ENCODE measurements around the gene DGKB. TPM values are rescaled to one million over a fixed set of nuclear protein-coding genes. Genes with fewer than 3 reads are reported as not detected.

DGKB gene
- total RNA-seq, 1 experiment from 2014 or later, result not detected

DNA sequence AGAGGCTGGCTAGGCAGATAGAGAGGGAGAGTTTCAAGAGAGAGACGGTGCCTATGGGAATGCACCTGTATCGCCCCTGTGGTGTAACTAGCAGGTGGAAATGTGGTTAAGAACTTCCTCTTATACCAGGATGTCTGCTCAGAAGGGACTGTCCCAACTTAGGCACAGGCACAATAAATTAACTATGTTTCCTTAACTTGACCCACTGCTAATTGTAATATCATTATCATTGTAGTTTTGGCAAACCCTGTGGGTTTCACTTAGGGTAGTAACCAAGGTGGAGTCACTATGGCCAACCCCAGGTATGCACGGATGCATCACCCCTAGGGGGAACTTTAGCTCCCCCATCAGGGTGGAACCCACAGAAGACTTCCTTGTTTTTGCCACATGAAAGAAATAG is 455.7 kb downstream of the DGKB start:
- no peak for DNase-seq (ENCODE audit: unreplicated experiment)
- H3K27ac Mint-ChIP-seq (ENCODE audit: low read depth, unreplicated experiment), result no peak overlapping the region
- H3K36me3 Mint-ChIP-seq (ENCODE audit: insufficient read depth, unreplicated experiment), result no peaks in the 10 kb centered on the region
- POLR2A ChIA-PET, result no interaction called here
- intact Hi-C loops (cut with micrococcal nuclease), result no loop called here
- H3K27me3 Mint-ChIP-seq (ENCODE audit: insufficient read depth, unreplicated experiment), result no peaks in the 10 kb centered on the region
- CTCF ChIA-PET, result interaction anchor here (0.6 to 1.8 kb wide), 3 partner anchors 10 to 1812 kb away, joined by 3 to 7 read pairs (median 3); no protein-coding TSS in a partner anchor
- no peaks in the 10 kb centered on the region for H3K4me1 Mint-ChIP-seq (ENCODE audit: insufficient read depth, unreplicated experiment)
- H3K4me3 Mint-ChIP-seq (ENCODE audit: unreplicated experiment), result no peak overlapping the region
- TF ChIP-seq, protein P1, sequence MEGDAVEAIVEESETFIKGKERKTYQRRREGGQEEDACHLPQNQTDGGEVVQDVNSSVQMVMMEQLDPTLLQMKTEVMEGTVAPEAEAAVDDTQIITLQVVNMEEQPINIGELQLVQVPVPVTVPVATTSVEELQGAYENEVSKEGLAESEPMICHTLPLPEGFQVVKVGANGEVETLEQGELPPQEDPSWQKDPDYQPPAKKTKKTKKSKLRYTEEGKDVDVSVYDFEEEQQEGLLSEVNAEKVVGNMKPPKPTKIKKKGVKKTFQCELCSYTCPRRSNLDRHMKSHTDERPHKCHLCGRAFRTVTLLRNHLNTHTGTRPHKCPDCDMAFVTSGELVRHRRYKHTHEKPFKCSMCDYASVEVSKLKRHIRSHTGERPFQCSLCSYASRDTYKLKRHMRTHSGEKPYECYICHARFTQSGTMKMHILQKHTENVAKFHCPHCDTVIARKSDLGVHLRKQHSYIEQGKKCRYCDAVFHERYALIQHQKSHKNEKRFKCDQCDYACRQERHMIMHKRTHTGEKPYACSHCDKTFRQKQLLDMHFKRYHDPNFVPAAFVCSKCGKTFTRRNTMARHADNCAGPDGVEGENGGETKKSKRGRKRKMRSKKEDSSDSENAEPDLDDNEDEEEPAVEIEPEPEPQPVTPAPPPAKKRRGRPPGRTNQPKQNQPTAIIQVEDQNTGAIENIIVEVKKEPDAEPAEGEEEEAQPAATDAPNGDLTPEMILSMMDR (IDR thresholded peaks at IDR 0.05; ENCODE audit: unreplicated experiment), result no peak
- BruUV-seq (replicated peaks), result no TSS peak
- no peaks in the 10 kb centered on the region for H3K9me3 Mint-ChIP-seq (ENCODE audit: unreplicated experiment)

DNA sequence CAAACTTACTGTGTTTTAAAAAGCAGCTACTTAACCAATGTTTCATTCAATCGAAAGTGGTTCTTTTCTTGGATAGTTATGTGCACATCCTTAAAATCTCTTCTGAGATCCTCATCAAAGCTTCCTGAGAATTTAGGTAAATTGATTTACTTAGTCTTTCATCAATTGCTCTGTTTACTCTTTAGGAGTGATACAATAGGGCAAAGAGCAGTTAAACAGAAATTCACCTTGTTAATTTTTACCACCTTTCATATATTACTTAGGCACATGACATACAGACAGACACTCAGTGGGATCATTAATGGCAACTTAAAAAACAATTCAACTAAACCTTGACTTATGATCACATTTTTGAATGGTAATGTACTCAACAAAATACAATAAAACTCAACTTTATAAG is 456.3 kb downstream of the DGKB start:
- no peak overlapping the region for H3K4me3 Mint-ChIP-seq (ENCODE audit: unreplicated experiment)
- H3K27me3 Mint-ChIP-seq (ENCODE audit: insufficient read depth, unreplicated experiment), result no peaks in the 10 kb centered on the region
- no peak for DNase-seq (ENCODE audit: unreplicated experiment)
- BruUV-seq (replicated peaks), result no TSS peak
- no peaks in the 10 kb centered on the region for H3K9me3 Mint-ChIP-seq (ENCODE audit: unreplicated experiment)
- H3K27ac Mint-ChIP-seq (ENCODE audit: low read depth, unreplicated experiment), result no peak overlapping the region
- TF ChIP-seq, protein P1 (IDR thresholded peaks at IDR 0.05; ENCODE audit: unreplicated experiment), result no peak
- ChIA-PET POLR2A (no interaction called here), CTCF (interaction anchor here (1.8 kb wide), 1 partner anchor 11 kb away, joined by 7 read pairs; no protein-coding TSS in a partner anchor)
- intact Hi-C loops (cut with micrococcal nuclease), result no loop called here
- no peaks in the 10 kb centered on the region for H3K36me3 Mint-ChIP-seq (ENCODE audit: insufficient read depth, unreplicated experiment)
- no peaks in the 10 kb centered on the region for H3K4me1 Mint-ChIP-seq (ENCODE audit: insufficient read depth, unreplicated experiment)

DNA sequence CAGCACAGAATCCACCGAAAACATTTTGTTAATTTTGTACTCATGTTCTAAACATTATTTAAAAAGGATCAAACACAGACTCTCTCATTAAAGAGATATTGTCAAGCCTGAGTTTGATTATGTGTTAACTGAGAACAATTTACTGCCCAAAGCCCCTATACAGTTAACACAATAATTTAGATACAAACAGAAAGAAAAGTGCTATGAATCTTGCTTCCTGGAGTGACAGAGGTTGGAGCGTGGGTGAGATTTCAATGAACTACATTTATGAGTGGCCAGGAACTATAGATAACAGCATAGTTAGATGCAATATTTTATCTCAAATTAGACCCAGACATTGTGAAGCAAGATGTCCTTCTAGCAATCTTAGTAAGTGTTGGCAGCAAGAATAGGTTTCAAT is 464.2 kb downstream of the DGKB start:
- TF ChIP-seq, protein P1 (IDR thresholded peaks at IDR 0.05; ENCODE audit: unreplicated experiment), result no peak
- no peak overlapping the region for H3K27ac Mint-ChIP-seq (ENCODE audit: low read depth, unreplicated experiment)
- no peaks in the 10 kb centered on the region for H3K36me3 Mint-ChIP-seq (ENCODE audit: insufficient read depth, unreplicated experiment)
- no peaks in the 10 kb centered on the region for H3K9me3 Mint-ChIP-seq (ENCODE audit: unreplicated experiment)
- no TSS peak for BruUV-seq (replicated peaks)
- POLR2A ChIA-PET, result no interaction called here
- H3K4me1 Mint-ChIP-seq (ENCODE audit: insufficient read depth, unreplicated experiment), result no peaks in the 10 kb centered on the region
- no peak for DNase-seq (ENCODE audit: unreplicated experiment)
- no peaks in the 10 kb centered on the region for H3K27me3 Mint-ChIP-seq (ENCODE audit: insufficient read depth, unreplicated experiment)
- no peak overlapping the region for H3K4me3 Mint-ChIP-seq (ENCODE audit: unreplicated experiment)
- intact Hi-C loops (cut with micrococcal nuclease), result no loop called here
- CTCF ChIA-PET, result no interaction called here

DNA sequence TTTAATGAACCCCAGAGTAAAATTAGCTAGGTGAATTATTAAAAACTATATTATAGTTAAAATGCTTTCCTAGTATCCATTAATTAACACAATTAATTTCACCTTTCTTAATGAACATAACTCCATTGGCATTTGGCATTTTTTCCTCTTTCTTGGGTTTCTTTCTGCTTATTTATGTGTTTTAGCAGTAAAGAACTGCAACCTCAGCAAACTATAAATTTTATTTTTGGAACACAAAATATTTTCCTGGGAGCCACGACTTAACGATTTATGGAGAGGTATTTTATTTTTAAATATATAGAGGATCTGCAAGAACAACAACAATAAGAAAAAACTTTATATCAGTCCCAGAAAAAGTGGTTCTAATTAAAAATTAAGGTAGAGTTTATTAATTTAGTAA is 465.7 kb downstream of the DGKB start:
- intact Hi-C loops (cut with micrococcal nuclease), result no loop called here
- Mint-ChIP-seq H3K4me1 (ENCODE audit: insufficient read depth, unreplicated experiment) (no peaks in the 10 kb centered on the region), H3K27ac (ENCODE audit: low read depth, unreplicated experiment) (no peak overlapping the region), H3K36me3 (ENCODE audit: insufficient read depth, unreplicated experiment) (no peaks in the 10 kb centered on the region), H3K4me3 (ENCODE audit: unreplicated experiment) (no peak overlapping the region), H3K9me3 (ENCODE audit: unreplicated experiment) (no peaks in the 10 kb centered on the region), H3K27me3 (ENCODE audit: insufficient read depth, unreplicated experiment) (no peaks in the 10 kb centered on the region)
- ChIA-PET CTCF (interaction anchor here (0.7 to 1.1 kb wide), 2 partner anchors 20 to 21 kb away, joined by 3 to 5 read pairs; no protein-coding TSS in a partner anchor), POLR2A (no interaction called here)
- TF ChIP-seq, protein P1 (IDR thresholded peaks at IDR 0.05; ENCODE audit: unreplicated experiment), result no peak
- BruUV-seq (replicated peaks), result no TSS peak
- DNase-seq (ENCODE audit: unreplicated experiment), result no peak

Data from MCF 10A (cell line).